ENCODE results near the gene MYO18A.
"Not testable (repeated sequence)": the region's sequence is repeated elsewhere in the genome, so short reads cannot be mapped to it uniquely, and the experiment has no call there.

Gene MYO18A

GRCh38 chr17:29177871-29178749 is 2.1 kb downstream of the MYO18A start:
- H3K4me3 ChIP-seq (ENCODE audit: low read depth in 1 of 2, low read length in 2 of 2): peak overlapping the region; percentile 68 to 74
- H3K36me3 ChIP-seq (ENCODE audit: control insufficient read depth in 1 of 2, insufficient read depth in 2 of 2, low read length in 2 of 2): no peaks in the 10 kb centered on the region
- no peaks in the 10 kb centered on the region for H3K27me3 ChIP-seq (ENCODE audit: control insufficient read depth in 1 of 2, insufficient read depth in 2 of 2, low read length in 2 of 2)
- no peaks in the 10 kb centered on the region for H3K9me3 ChIP-seq (ENCODE audit: control insufficient read depth in 1 of 2, low read length in 2 of 2)
- peaks cover 35 to 45% of the 10 kb centered on the region in 2 donors for H3K4me1 ChIP-seq (ENCODE audit: control insufficient read depth in 1 of 2, insufficient read depth in 2 of 2, low read length in 2 of 2)
- peak overlapping the region; percentile 82 for H3K9ac ChIP-seq (ENCODE audit: low read depth in 1 of 2, low read length in 2 of 2)
- peak overlapping the region; percentile 86 for H3K27ac ChIP-seq (ENCODE audit: low read depth, low read length)

GRCh38 chr17:29177541-29177870 is 2.7 kb downstream of the MYO18A start:
- peaks cover 35 to 45% of the 10 kb centered on the region in 2 donors for H3K4me1 ChIP-seq (ENCODE audit: control insufficient read depth in 1 of 2, insufficient read depth in 2 of 2, low read length in 2 of 2)
- no peaks in the 10 kb centered on the region for H3K9me3 ChIP-seq (ENCODE audit: control insufficient read depth in 1 of 2, low read length in 2 of 2)
- H3K9ac ChIP-seq (ENCODE audit: low read depth in 1 of 2, low read length in 2 of 2): peak overlapping the region; percentile 82
- peak overlapping the region; percentile 86 for H3K27ac ChIP-seq (ENCODE audit: low read depth, low read length)
- peak overlapping the region; percentile 74 to 78 for H3K4me3 ChIP-seq (ENCODE audit: low read depth in 1 of 2, low read length in 2 of 2)
- H3K36me3 ChIP-seq (ENCODE audit: control insufficient read depth in 1 of 2, insufficient read depth in 2 of 2, low read length in 2 of 2): no peaks in the 10 kb centered on the region
- H3K27me3 ChIP-seq (ENCODE audit: control insufficient read depth in 1 of 2, insufficient read depth in 2 of 2, low read length in 2 of 2): no peaks in the 10 kb centered on the region

- peaks cover 35 to 45% of the 10 kb centered on the region in 2 donors for H3K4me1 ChIP-seq (ENCODE audit: control insufficient read depth in 1 of 2, insufficient read depth in 2 of 2, low read length in 2 of 2)
- H3K9me3 ChIP-seq (ENCODE audit: control insufficient read depth in 1 of 2, low read length in 2 of 2): no peaks in the 10 kb centered on the region
- peak overlapping the region; percentile 82 for H3K9ac ChIP-seq (ENCODE audit: low read depth in 1 of 2, low read length in 2 of 2)
- H3K36me3 ChIP-seq (ENCODE audit: control insufficient read depth in 1 of 2, insufficient read depth in 2 of 2, low read length in 2 of 2): no peaks in the 10 kb centered on the region
- H3K27ac ChIP-seq (ENCODE audit: low read depth, low read length): peak overlapping the region; percentile 86
- no peaks in the 10 kb centered on the region for H3K27me3 ChIP-seq (ENCODE audit: control insufficient read depth in 1 of 2, insufficient read depth in 2 of 2, low read length in 2 of 2)
- H3K4me3 ChIP-seq (ENCODE audit: low read depth in 1 of 2, low read length in 2 of 2): peak overlapping the region; percentile 74 to 78
Measured at GRCh38 chr17:29176558-29177351, 3.4 kb downstream of the MYO18A start.

- H3K4me1 ChIP-seq (ENCODE audit: control insufficient read depth in 1 of 2, insufficient read depth in 2 of 2, low read length in 2 of 2): peaks cover 32 to 36% of the 10 kb centered on the region in 2 donors
- no peak overlapping the region for H3K27ac ChIP-seq (ENCODE audit: low read depth, low read length)
- no peak overlapping the region for H3K9ac ChIP-seq (ENCODE audit: low read depth in 1 of 2, low read length in 2 of 2)
- H3K9me3 ChIP-seq (ENCODE audit: control insufficient read depth in 1 of 2, low read length in 2 of 2): no peaks in the 10 kb centered on the region
- H3K4me3 ChIP-seq (ENCODE audit: low read depth in 1 of 2, low read length in 2 of 2): no peak overlapping the region
- no peaks in the 10 kb centered on the region for H3K36me3 ChIP-seq (ENCODE audit: control insufficient read depth in 1 of 2, insufficient read depth in 2 of 2, low read length in 2 of 2)
- H3K27me3 ChIP-seq (ENCODE audit: control insufficient read depth in 1 of 2, insufficient read depth in 2 of 2, low read length in 2 of 2): no peaks in the 10 kb centered on the region
Measured at GRCh38 chr17:29175349-29175748, 4.8 kb downstream of the MYO18A start.

GRCh38 chr17:29172589-29172988 is 7.6 kb downstream of the MYO18A start:
- H3K36me3 ChIP-seq (ENCODE audit: control insufficient read depth in 1 of 2, insufficient read depth in 2 of 2, low read length in 2 of 2): peaks cover 0 to 4% of the 10 kb centered on the region in 2 donors
- H3K9ac ChIP-seq (ENCODE audit: low read depth in 1 of 2, low read length in 2 of 2): no peak overlapping the region
- no peaks in the 10 kb centered on the region for H3K9me3 ChIP-seq (ENCODE audit: control insufficient read depth in 1 of 2, low read length in 2 of 2)
- no peaks in the 10 kb centered on the region for H3K27me3 ChIP-seq (ENCODE audit: control insufficient read depth in 1 of 2, insufficient read depth in 2 of 2, low read length in 2 of 2)
- H3K4me1 ChIP-seq (ENCODE audit: control insufficient read depth in 1 of 2, insufficient read depth in 2 of 2, low read length in 2 of 2): peaks cover 22 to 23% of the 10 kb centered on the region in 2 donors
- H3K27ac ChIP-seq (ENCODE audit: low read depth, low read length): no peak overlapping the region
- no peak overlapping the region for H3K4me3 ChIP-seq (ENCODE audit: low read depth in 1 of 2, low read length in 2 of 2)

- H3K36me3 ChIP-seq (ENCODE audit: control insufficient read depth in 1 of 2, insufficient read depth in 2 of 2, low read length in 2 of 2): peaks cover 0 to 14% of the 10 kb centered on the region in 2 donors
- no peak overlapping the region for H3K9ac ChIP-seq (ENCODE audit: low read depth in 1 of 2, low read length in 2 of 2)
- no peaks in the 10 kb centered on the region for H3K27me3 ChIP-seq (ENCODE audit: control insufficient read depth in 1 of 2, insufficient read depth in 2 of 2, low read length in 2 of 2)
Measured at GRCh38 chr17:29170682-29171081, 9.5 kb downstream of the MYO18A start.

GRCh38 chr17:29169806-29170591 is 10.2 kb downstream of the MYO18A start:
- Histone ChIP-seq H3K9ac (ENCODE audit: low read depth in 1 of 2, low read length in 2 of 2) (peak overlapping the region in 1 of 2 donors; percentile 18), H3K9me3 (ENCODE audit: control insufficient read depth in 1 of 2, low read length in 2 of 2) (no peaks in the 10 kb centered on the region), H3K27ac (ENCODE audit: low read depth, low read length) (no peak overlapping the region), H3K27me3 (ENCODE audit: control insufficient read depth in 1 of 2, insufficient read depth in 2 of 2, low read length in 2 of 2) (no peaks in the 10 kb centered on the region), H3K4me1 (ENCODE audit: control insufficient read depth in 1 of 2, insufficient read depth in 2 of 2, low read length in 2 of 2) (peaks cover 8 to 14% of the 10 kb centered on the region in 2 donors), H3K4me3 (ENCODE audit: low read depth in 1 of 2, low read length in 2 of 2) (no peak overlapping the region), H3K36me3 (ENCODE audit: control insufficient read depth in 1 of 2, insufficient read depth in 2 of 2, low read length in 2 of 2) (peaks cover 0 to 21% of the 10 kb centered on the region in 2 donors)

More at GRCh38 chr17:29170682-29171081, 9.5 kb downstream of the MYO18A start:
- no peaks in the 10 kb centered on the region for H3K9me3 ChIP-seq (ENCODE audit: control insufficient read depth in 1 of 2, low read length in 2 of 2)
- H3K4me3 ChIP-seq (ENCODE audit: low read depth in 1 of 2, low read length in 2 of 2): no peak overlapping the region
- no peak overlapping the region for H3K27ac ChIP-seq (ENCODE audit: low read depth, low read length)
- H3K4me1 ChIP-seq (ENCODE audit: control insufficient read depth in 1 of 2, insufficient read depth in 2 of 2, low read length in 2 of 2): peaks cover 8 to 14% of the 10 kb centered on the region in 2 donors

- H3K4me3 ChIP-seq (ENCODE audit: low read depth in 1 of 2, low read length in 2 of 2); H3K9me3 ChIP-seq (ENCODE audit: control insufficient read depth in 1 of 2, low read length in 2 of 2); H3K27me3 ChIP-seq (ENCODE audit: control insufficient read depth in 1 of 2, insufficient read depth in 2 of 2, low read length in 2 of 2); H3K9ac ChIP-seq (ENCODE audit: low read depth in 1 of 2, low read length in 2 of 2); H3K27ac ChIP-seq (ENCODE audit: low read depth, low read length): not testable (repeated sequence)
- H3K36me3 ChIP-seq (ENCODE audit: control insufficient read depth in 1 of 2, insufficient read depth in 2 of 2, low read length in 2 of 2): peaks cover 0 to 31% of the 10 kb centered on the region in 2 donors
- peaks cover 8 to 19% of the 10 kb centered on the region in 2 donors for H3K4me1 ChIP-seq (ENCODE audit: control insufficient read depth in 1 of 2, insufficient read depth in 2 of 2, low read length in 2 of 2)
Measured at GRCh38 chr17:29168759-29169126, 11.5 kb downstream of the MYO18A start.

GRCh38 chr17:29168079-29168758 is 12.0 kb downstream of the MYO18A start:
- H3K4me1 ChIP-seq (ENCODE audit: control insufficient read depth in 1 of 2, insufficient read depth in 2 of 2, low read length in 2 of 2): peaks cover 13 to 23% of the 10 kb centered on the region in 2 donors
- no peaks in the 10 kb centered on the region for H3K27me3 ChIP-seq (ENCODE audit: control insufficient read depth in 1 of 2, insufficient read depth in 2 of 2, low read length in 2 of 2)
- H3K4me3 ChIP-seq (ENCODE audit: low read depth in 1 of 2, low read length in 2 of 2): no peak overlapping the region
- H3K27ac ChIP-seq (ENCODE audit: low read depth, low read length): no peak overlapping the region
- no peak overlapping the region for H3K9ac ChIP-seq (ENCODE audit: low read depth in 1 of 2, low read length in 2 of 2)
- H3K9me3 ChIP-seq (ENCODE audit: control insufficient read depth in 1 of 2, low read length in 2 of 2): no peaks in the 10 kb centered on the region
- peaks cover 0 to 31% of the 10 kb centered on the region in 2 donors for H3K36me3 ChIP-seq (ENCODE audit: control insufficient read depth in 1 of 2, insufficient read depth in 2 of 2, low read length in 2 of 2)
